GM21515 (cell line): ENCODE measurements around the gene LRFN3.
"Not testable (repeated sequence)": the region's sequence is repeated elsewhere in the genome, so short reads cannot be mapped to it uniquely, and the experiment has no call there.

Source experiments
- ATAC-seq: cut with Tn5 transposase; IDR thresholded peaks from one replicate; pipeline ENCODE4 v1.9.1; 2021; ENCODE audit not compliant: unreplicated experiment

Gene LRFN3

DNA sequence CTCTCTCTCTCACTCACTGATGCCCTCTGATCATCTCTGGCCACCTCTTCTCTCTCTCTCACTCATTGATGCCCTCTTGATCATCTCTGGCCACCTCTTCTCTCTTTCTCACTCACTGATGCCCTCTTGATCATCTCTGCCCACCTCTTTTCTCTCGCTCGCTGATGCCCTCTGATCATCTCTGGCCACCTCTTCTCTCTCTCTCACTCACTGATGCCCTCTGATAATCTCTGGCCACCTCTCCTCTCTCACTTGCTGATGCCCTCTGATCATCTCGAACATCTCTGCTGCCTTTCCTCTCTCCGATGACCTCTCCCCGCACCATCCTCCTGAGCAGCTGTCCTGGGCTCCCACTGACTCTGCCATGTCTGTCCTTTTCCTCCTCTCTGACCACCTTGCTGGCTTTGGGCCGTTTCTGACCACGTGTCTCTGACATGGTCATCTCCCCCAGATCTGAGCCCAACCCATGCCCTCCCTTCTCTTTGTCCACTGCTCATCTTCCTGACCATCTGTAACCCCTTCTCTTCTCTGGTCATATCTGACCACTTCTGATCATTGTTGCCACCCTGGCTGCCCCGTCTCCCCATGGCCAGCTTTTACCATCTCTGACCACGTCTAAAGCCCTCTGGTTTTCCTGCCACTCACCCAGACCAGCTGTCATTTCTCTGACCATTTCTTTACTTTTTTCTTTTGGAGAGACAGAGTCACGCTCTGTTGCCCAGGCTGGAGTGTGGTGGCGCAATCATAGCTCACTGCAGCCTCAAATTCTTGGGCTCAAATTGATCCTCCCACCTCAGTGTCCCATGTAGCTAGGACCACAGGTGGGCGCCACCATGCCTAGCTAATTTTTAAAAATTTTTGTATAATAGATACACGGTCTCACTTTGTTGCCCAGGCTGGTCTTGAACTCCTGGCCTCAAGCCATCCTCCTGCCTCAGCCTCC is 2.4 kb downstream of the LRFN3 start:
- ATAC-seq: no peak

DNA sequence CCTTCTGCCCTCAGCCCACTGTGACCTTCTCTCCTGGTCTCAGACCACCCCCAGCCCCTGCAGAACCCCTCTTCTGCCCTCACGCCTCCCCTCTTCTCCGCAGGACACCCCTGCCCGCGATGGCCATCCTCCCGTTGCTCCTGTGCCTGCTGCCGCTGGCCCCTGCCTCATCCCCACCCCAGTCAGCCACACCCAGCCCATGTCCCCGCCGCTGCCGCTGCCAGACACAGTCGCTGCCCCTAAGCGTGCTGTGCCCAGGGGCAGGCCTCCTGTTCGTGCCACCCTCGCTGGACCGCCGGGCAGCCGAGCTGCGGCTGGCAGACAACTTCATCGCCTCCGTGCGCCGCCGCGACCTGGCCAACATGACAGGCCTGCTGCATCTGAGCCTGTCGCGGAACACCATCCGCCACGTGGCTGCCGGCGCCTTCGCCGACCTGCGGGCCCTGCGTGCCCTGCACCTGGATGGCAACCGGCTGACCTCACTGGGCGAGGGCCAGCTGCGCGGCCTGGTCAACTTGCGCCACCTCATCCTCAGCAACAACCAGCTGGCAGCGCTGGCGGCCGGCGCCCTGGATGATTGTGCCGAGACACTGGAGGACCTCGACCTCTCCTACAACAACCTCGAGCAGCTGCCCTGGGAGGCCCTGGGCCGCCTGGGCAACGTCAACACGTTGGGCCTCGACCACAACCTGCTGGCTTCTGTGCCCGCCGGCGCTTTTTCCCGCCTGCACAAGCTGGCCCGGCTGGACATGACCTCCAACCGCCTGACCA is 3.3 kb downstream of the LRFN3 start:
- no peak for ATAC-seq

GRCh38 chr19:35940078-35940775 is 4.1 kb downstream of the LRFN3 start:
- ATAC-seq: no peak

DNA sequence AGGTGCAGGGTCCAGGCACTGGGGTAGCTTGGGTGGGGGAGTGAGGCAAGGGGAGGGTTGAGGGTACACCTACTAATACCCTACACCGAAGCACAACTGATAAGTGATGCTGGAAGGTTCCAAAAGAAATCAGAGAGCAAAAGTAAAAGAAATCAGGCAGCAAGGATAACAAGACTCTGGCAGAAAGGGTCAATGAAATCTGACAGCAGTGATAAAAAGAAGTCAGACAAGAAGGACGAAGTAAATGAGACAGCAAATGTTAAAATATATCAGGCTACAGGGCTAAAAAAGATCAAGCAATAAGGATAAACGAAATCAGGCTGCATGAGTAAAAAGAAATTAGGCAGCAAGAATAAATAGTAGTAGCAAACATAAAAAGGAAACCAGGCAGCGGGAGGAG is 4.7 kb downstream of the LRFN3 start:
- no peak for ATAC-seq

GRCh38 chr19:35942235-35942634 is 6.1 kb downstream of the LRFN3 start:
- no peak for ATAC-seq

GRCh38 chr19:35943321-35944301 is 7.4 kb downstream of the LRFN3 start:
- no peak for ATAC-seq

DNA sequence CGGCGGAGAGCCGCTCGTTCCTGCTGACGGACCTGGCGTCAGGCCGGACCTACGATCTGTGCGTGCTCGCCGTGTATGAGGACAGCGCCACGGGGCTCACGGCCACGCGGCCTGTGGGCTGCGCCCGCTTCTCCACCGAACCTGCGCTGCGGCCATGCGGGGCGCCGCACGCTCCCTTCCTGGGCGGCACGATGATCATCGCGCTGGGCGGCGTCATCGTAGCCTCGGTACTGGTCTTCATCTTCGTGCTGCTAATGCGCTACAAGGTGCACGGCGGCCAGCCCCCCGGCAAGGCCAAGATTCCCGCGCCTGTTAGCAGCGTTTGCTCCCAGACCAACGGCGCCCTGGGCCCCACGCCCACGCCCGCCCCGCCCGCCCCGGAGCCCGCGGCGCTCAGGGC is 8.4 kb downstream of the LRFN3 start:
- no peak for ATAC-seq

GRCh38 chr19:35945121-35945790 is 9.1 kb downstream of the LRFN3 start:
- ATAC-seq: no peak

DNA sequence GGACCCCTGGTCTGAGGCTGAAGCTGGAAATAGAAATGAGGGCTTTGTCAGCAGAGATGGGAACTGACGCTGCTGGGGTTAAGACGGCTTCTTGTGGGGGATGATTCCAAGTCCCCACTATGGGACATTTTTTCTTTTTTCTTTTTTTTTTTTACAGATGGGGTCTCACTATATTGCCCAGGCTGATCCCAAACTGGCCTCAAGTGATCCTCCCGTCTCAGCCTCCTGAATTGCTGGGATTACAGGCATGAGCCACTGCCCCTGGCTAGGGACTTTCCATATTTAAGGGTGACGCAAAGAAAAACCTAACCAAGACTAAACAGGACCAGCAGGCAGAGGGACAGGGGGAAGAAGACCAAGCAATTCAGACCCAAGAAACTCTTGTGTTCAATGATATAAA is 10.0 kb downstream of the LRFN3 start:
- no peak for ATAC-seq

DNA sequence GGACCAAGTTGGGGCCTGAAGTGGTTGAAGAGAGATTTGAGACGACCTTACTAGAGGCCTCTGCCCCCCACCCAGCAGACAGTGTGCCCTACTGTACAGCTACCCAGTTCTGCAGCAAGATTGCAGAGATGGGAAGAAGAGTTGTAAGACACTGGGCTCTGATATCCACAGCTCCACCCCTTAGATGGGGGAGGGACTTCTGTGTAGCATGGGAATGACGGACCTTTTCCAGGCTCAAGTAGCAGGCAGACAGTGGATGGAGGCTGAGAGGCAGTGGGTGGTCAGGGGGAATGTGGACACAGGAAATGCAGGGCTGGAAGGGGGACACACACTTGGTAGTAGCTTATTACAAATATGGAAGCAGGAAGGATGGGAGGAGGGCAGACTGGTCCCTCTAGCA is 13.0 kb downstream of the LRFN3 start:
- no peak for ATAC-seq

GRCh38 chr19:35955881-35956634 is 19.9 kb downstream of the LRFN3 start:
- ATAC-seq: no peak

GRCh38 chr19:35957411-35957810 is 21.2 kb downstream of the LRFN3 start:
- not testable (repeated sequence) for ATAC-seq

- no peak for ATAC-seq
These were observed 22.5 kb downstream of the LRFN3 start for GRCh38 chr19:35958660-35959039.

DNA sequence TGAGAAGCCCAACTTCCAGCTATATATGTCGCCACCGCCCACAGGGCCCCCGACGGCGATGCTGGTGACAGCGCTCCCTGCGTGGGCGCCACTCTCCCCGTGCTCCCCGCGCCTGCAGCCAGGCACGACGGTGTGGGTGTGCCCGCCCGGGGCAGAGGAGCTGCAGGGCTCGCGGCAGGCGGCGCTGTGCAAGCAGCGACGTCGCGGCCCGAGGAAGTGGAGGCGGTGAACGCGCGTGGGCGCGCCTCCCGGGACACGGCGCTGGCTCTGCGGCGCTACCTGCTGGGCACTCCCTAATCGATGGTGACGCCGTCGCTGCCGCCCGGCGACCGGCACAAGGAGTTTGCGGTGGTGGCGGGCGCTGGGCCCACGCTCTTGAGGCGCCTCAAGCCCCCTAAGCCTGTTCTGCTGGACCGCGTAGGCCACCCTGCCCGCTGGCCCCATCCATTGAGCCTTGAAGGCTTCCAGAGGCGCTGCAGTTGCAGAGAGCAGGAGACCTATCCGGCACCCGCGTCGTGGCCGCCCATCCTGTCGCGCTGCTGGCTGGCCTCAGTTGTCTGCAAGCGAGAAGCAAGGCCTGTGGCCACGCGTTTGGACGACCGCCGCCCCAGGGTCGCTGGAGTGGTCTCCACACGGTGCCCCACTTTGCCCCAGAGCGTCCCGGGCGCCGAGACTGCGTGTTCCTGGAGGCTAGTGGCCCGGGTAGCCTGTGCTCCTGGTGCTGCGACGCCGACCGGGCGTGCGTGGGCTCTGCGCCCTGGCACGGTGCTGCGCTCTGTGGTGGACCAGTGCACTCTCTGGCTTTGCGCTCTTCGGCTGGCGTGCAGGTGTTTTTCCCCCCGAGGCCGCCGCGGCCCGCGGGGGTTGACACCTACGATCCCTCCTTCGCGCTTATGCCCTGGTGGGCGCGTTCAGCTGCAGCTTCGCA is 23.1 kb downstream of the LRFN3 start:
- no peak for ATAC-seq

DNA sequence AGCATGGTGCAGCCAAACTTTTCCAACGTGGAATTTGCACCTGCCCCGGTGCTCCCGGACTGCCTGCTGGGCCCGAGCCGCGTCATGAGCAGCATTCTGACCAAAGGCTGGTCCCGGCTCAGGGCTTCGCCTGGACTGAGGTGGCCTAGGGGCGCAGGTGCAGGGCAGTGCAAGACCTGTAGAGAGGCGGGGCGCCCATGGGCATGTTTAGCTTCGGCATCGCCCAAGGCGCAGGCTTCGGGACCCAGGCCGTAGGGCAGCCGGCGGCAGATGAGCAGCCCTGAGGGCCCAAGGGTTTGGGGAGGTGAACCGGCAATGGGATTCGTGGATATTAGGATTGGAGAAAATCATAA is 23.8 kb downstream of the LRFN3 start:
- ATAC-seq: no peak

- no peak for ATAC-seq
These were observed 24.3 kb downstream of the LRFN3 start for GRCh38 chr19:35960432-35960972.

- ATAC-seq: no peak
These were observed 27.3 kb downstream of the LRFN3 start for GRCh38 chr19:35963514-35963913.

DNA sequence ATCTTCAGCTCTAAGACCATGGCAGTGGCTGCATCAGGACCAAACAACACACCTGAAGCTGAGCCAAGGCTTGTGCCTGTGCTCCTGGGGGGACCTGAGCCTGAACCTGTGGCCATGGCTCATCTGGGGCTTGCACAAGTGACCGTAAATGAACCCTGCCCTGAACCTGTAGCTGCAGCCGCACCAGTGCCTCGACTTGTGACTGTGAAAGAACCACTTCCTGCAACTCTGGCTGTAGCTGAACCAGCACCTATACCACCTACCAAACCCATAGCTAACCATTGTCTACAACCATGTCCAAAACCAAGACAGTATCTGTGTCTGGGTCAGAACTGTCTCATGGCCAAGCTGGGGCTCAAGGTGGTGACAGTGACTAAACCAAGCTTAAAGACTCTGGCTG is 30.6 kb downstream of the LRFN3 start:
- ATAC-seq: no peak
